ENCODE results near the gene TTLL11.

DNA sequence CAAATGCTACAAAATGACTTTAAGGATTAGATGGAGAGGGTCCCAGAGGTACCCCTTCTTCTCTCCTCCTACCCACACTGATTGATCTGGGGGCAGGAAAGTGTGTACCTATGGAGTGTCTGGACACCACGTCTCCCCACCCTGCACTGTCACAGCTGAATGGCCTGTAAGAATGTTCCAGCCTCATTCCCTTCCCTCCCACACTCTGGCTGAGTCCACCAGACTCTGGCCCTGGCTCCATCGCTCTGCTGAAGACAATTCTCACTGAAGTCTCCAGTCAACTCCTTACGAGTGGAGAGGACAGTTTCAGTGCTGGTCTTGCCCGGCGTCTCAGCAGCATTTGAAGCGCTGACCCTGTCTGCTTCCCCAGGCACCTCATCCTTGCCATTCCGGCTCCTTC, 105.8 kb downstream of the TTLL11 start:
- TF ChIP-seq, protein P1, sequence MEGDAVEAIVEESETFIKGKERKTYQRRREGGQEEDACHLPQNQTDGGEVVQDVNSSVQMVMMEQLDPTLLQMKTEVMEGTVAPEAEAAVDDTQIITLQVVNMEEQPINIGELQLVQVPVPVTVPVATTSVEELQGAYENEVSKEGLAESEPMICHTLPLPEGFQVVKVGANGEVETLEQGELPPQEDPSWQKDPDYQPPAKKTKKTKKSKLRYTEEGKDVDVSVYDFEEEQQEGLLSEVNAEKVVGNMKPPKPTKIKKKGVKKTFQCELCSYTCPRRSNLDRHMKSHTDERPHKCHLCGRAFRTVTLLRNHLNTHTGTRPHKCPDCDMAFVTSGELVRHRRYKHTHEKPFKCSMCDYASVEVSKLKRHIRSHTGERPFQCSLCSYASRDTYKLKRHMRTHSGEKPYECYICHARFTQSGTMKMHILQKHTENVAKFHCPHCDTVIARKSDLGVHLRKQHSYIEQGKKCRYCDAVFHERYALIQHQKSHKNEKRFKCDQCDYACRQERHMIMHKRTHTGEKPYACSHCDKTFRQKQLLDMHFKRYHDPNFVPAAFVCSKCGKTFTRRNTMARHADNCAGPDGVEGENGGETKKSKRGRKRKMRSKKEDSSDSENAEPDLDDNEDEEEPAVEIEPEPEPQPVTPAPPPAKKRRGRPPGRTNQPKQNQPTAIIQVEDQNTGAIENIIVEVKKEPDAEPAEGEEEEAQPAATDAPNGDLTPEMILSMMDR (conservative IDR thresholded peaks at IDR 0.05), result no peak
- TF ChIP-seq EZH2 (IDR thresholded peaks at IDR 0.05; ENCODE audit: low read depth), result no peak

Measured in PC-9 (cell line).